Erythroblast (primary cell): Measurements from ENCODE around the gene NPC1L1.

ENCODE experiments used
- GATA1 ChIP-seq: IDR thresholded peaks from 2 replicates; pipeline ENCODE4 v1.6.1; 2011; ENCODE audit warnings: low read depth, mild to moderate bottlenecking, control low read depth, low read length, moderate library complexity
- POLR2A ChIP-seq: IDR thresholded peaks from 2 replicates; pipeline ENCODE4 v1.6.1; 2011; ENCODE audit warnings: mild to moderate bottlenecking, low read length

DNA sequence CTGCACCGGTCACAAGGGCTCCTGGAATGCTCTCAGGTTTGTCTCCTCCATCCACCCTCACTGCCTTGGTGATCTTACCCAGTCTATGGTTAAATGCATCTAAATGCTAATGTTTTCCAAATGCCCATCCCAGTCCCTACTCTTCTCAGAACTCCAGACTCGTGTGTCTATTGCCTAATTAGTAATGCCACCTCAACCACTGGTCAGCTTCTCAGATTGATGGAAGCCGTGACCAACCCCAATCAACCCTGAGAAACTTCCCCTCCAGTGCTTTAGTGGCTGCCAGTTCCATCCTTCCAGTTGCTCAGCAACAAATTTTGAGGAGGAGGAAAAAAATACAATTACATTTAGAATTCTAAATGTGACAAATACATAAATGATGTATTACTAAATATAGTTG is 69.3 kb downstream of the NPC1L1 start:
- TF ChIP-seq POLR2A = no peak
- no peak for TF ChIP-seq GATA1
